Activated T-cell treated with anti-CD3 and anti-CD28 coated beads, Interleukin-2, amount 50 U/mL, for 24 hours (primary cell): Measurements from ENCODE around the gene GPS1.
A peak's percentile ranks its signal among the peaks of the same experiment; 100 is the strongest.

Experiments used
- DNase-seq: peaks from one replicate; pipeline ENCODE4 v3.0.0-alpha.2; 2020
- H3K27ac Mint-ChIP-seq: 2 replicates; pipeline ENCODE4 v1.8.0; 2020; ENCODE audit warnings: mild to moderate bottlenecking, mixed read lengths
- H3K27me3 Mint-ChIP-seq: 2 replicates; pipeline ENCODE4 v1.8.0; 2020; ENCODE audit warnings: mixed read lengths
- H3K36me3 Mint-ChIP-seq: 2 replicates; pipeline ENCODE4 v1.8.0; 2020; ENCODE audit warnings: low read depth, mixed read lengths
- H3K4me1 Mint-ChIP-seq: 2 replicates; pipeline ENCODE4 v1.8.0; 2020; ENCODE audit warnings: low read depth, mixed read lengths
- H3K4me3 Mint-ChIP-seq: 2 replicates; pipeline ENCODE4 v1.8.0; 2020; ENCODE audit warnings: mild to moderate bottlenecking, moderate library complexity, mixed read lengths
- H3K9me3 Mint-ChIP-seq: 2 replicates; pipeline ENCODE4 v1.8.0; 2020; ENCODE audit warnings: mixed read lengths

Gene GPS1

GRCh38 chr17:82105417-82105881, 53.8 kb downstream of the GPS1 start:
- no peak for DNase-seq
- H3K27ac Mint-ChIP-seq: peak overlapping the region; percentile 96
- H3K4me1 Mint-ChIP-seq: peaks cover 47% of the 10 kb centered on the region
- H3K9me3 Mint-ChIP-seq: no peaks in the 10 kb centered on the region
- H3K27me3 Mint-ChIP-seq: no peaks in the 10 kb centered on the region
- peak overlapping the region; percentile 89 for H3K4me3 Mint-ChIP-seq
- peaks cover 28% of the 10 kb centered on the region for H3K36me3 Mint-ChIP-seq

- peaks cover 21% of the 10 kb centered on the region for H3K36me3 Mint-ChIP-seq
- peak overlapping the region; percentile 89 for H3K4me3 Mint-ChIP-seq
- DNase-seq: peak; percentile 81
- peak overlapping the region; percentile 96 for H3K27ac Mint-ChIP-seq
- H3K27me3 Mint-ChIP-seq: no peaks in the 10 kb centered on the region
- peaks cover 47% of the 10 kb centered on the region for H3K4me1 Mint-ChIP-seq
- no peaks in the 10 kb centered on the region for H3K9me3 Mint-ChIP-seq
Observed at GRCh38 chr17:82105882-82106687, 54.4 kb downstream of the GPS1 start.

GRCh38 chr17:82106688-82107305, 55.1 kb downstream of the GPS1 start:
- peaks cover 47% of the 10 kb centered on the region for H3K4me1 Mint-ChIP-seq

More at GRCh38 chr17:82106688-82107305, 55.1 kb downstream of the GPS1 start:
- Mint-ChIP-seq H3K4me3 (peak overlapping the region; percentile 89), H3K27ac (peak overlapping the region; percentile 96), H3K27me3 (no peaks in the 10 kb centered on the region), H3K36me3 (peaks cover 20% of the 10 kb centered on the region), H3K9me3 (no peaks in the 10 kb centered on the region)
- DNase-seq: no peak
